GM12878 (cell line): ENCODE data around the gene FZR1.

Source experiments
- EP300 ChIP-seq, 2 experiments: fragments of 150-350 bp in 1 of 2; IDR thresholded peaks; 2 replicates each; pipeline ENCODE4 v1.6.1; 2011 to 2012; ENCODE audit warnings: low read depth in 2 of 2, low read length in 2 of 2, borderline replicate concordance in 1 of 2, improper control_type of control experiment in 1 of 2, inconsistent platforms in 1 of 2; ENCODE audit not compliant: control insufficient read depth in 1 of 2
- RB1 ChIP-seq: fragments of 450-650 bp; formaldehyde crosslinking; IDR thresholded peaks from 2 replicates; pipeline ENCODE4 v1.6.1; 2017; ENCODE audit warnings: mild to moderate bottlenecking, borderline replicate concordance
- RFX5 ChIP-seq: IDR thresholded peaks from 2 replicates; pipeline ENCODE4 v1.6.1; 2011; ENCODE audit warnings: low read depth, low read length, improper control_type of control experiment
- SP1 ChIP-seq: IDR thresholded peaks from one replicate; pipeline ENCODE4 v1.6.1; 2011; ENCODE audit warnings: low read depth, low read length
- TAF1 ChIP-seq: IDR thresholded peaks from 2 replicates; pipeline ENCODE4 v1.6.1; 2011; ENCODE audit warnings: mild to moderate bottlenecking, low read depth, low read length, borderline replicate concordance
- TF ChIP-seq, protein P1 (sequence below): IDR thresholded peaks from 2 replicates; pipeline ENCODE4 v1.6.1; 2011; ENCODE audit warnings: mild to moderate bottlenecking, low read depth, low read length, moderate library complexity; ENCODE audit not compliant: insufficient replicate concordance
- TF ChIP-seq, protein P2 (sequence below): IDR thresholded peaks from 2 replicates; pipeline ENCODE4 v1.6.1; 2012; ENCODE audit warnings: mild to moderate bottlenecking, low read depth, low read length

DNA sequence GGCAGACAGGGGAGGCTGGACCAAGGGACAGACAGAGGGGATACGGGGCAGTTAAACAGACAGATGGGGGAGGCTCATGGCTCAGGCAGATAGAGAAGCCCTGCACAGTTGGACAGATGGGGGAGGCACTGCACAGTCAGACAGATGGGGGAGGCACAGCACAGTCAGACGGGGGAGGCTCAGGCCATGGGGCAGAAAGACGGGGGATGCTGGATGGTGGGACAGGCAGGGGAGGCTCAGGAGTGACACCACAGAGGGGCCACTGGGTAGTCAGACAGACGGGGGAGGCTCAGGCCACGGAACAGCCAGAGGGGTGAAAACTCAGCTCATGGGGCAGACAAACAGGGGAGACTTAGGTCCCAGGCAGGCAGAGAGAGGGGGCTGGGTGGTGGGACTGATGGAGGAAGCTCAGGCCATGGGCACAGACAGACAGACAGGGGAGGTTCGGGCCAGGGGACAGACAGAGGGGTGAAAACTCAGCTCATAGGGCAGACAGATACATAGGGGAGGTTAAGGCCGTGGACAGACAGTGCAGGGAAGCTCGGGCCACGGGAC is 50.4 kb downstream of the FZR1 start:
- TF ChIP-seq, protein P1, sequence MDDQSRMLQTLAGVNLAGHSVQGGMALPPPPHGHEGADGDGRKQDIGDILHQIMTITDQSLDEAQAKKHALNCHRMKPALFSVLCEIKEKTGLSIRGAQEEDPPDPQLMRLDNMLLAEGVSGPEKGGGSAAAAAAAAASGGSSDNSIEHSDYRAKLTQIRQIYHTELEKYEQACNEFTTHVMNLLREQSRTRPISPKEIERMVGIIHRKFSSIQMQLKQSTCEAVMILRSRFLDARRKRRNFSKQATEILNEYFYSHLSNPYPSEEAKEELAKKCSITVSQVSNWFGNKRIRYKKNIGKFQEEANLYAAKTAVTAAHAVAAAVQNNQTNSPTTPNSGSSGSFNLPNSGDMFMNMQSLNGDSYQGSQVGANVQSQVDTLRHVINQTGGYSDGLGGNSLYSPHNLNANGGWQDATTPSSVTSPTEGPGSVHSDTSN: no peak
- TF ChIP-seq TAF1 (no peak), RFX5 (no peak), RB1 (no peak), EP300 (IDR thresholded peaks at IDR 0.05; ENCODE audit: borderline replicate concordance in 1 of 2, control insufficient read depth in 1 of 2, low read depth in 2 of 2, low read length in 2 of 2) (no peak), SP1 (no peak)
- TF ChIP-seq, protein P2, sequence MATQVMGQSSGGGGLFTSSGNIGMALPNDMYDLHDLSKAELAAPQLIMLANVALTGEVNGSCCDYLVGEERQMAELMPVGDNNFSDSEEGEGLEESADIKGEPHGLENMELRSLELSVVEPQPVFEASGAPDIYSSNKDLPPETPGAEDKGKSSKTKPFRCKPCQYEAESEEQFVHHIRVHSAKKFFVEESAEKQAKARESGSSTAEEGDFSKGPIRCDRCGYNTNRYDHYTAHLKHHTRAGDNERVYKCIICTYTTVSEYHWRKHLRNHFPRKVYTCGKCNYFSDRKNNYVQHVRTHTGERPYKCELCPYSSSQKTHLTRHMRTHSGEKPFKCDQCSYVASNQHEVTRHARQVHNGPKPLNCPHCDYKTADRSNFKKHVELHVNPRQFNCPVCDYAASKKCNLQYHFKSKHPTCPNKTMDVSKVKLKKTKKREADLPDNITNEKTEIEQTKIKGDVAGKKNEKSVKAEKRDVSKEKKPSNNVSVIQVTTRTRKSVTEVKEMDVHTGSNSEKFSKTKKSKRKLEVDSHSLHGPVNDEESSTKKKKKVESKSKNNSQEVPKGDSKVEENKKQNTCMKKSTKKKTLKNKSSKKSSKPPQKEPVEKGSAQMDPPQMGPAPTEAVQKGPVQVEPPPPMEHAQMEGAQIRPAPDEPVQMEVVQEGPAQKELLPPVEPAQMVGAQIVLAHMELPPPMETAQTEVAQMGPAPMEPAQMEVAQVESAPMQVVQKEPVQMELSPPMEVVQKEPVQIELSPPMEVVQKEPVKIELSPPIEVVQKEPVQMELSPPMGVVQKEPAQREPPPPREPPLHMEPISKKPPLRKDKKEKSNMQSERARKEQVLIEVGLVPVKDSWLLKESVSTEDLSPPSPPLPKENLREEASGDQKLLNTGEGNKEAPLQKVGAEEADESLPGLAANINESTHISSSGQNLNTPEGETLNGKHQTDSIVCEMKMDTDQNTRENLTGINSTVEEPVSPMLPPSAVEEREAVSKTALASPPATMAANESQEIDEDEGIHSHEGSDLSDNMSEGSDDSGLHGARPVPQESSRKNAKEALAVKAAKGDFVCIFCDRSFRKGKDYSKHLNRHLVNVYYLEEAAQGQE: no peak
